Epidermal melanocyte (primary cell): ENCODE data around the gene PODNL1.

ENCODE experiments used
- DNase-seq: peaks from one replicate; pipeline ENCODE4 v3.0.0; 2011; ENCODE audit warnings: low spot score; ENCODE audit not compliant: insufficient read length

PODNL1 gene

GRCh38 chr19:13958043-13958442 lies 19.8 kb upstream of the PODNL1 start:
- DNase-seq, result no peak

- no peak for DNase-seq
These were observed 18.8 kb upstream of the PODNL1 start for GRCh38 chr19:13957051-13957450.

GRCh38 chr19:13956365-13956744 lies 18.1 kb upstream of the PODNL1 start:
- DNase-seq, result no peak

GRCh38 chr19:13955662-13956364 lies 17.6 kb upstream of the PODNL1 start:
- no peak for DNase-seq

GRCh38 chr19:13954185-13954584 lies 16.0 kb upstream of the PODNL1 start:
- no peak for DNase-seq

- DNase-seq, result peak; percentile 77
These were observed 14.8 kb upstream of the PODNL1 start for GRCh38 chr19:13952931-13953531.

GRCh38 chr19:13952154-13952930 lies 14.1 kb upstream of the PODNL1 start, which contains the start of gene DCAF15:
Gene DCAF15 (plus strand): TSS chr19:13952509. CDS start chr19:13952513, 4 bp downstream.
- peak; percentile 100 for DNase-seq

GRCh38 chr19:13951799-13952153 lies 13.6 kb upstream of the PODNL1 start:
- no peak for DNase-seq

GRCh38 chr19:13951043-13951442 lies 12.8 kb upstream of the PODNL1 start:
- no peak for DNase-seq

GRCh38 chr19:13946414-13946813 lies 8.2 kb upstream of the PODNL1 start:
- no peak for DNase-seq

- DNase-seq, result no peak
These were observed 3.9 kb upstream of the PODNL1 start for GRCh38 chr19:13942023-13942684.

GRCh38 chr19:13937479-13938300 lies 527 bp downstream of the PODNL1 start:
- peak; percentile 56 for DNase-seq

- DNase-seq, result peak; percentile 12
These were observed 2.3 kb downstream of the PODNL1 start for GRCh38 chr19:13935765-13936510.

- peak; percentile 4 for DNase-seq
These were observed 3.5 kb downstream of the PODNL1 start for GRCh38 chr19:13934785-13935109.

- DNase-seq, result peak; percentile 7
These were observed 5.3 kb downstream of the PODNL1 start for GRCh38 chr19:13932911-13933393.

- DNase-seq, result no peak
These were observed 6.0 kb downstream of the PODNL1 start for GRCh38 chr19:13932149-13932637.

GRCh38 chr19:13931391-13932148 lies 6.6 kb downstream of the PODNL1 start:
- DNase-seq, result peak; percentile 15

GRCh38 chr19:13930402-13930801 lies 7.8 kb downstream of the PODNL1 start:
- peak; percentile 5 for DNase-seq

- DNase-seq, result peak; percentile 9
These were observed 8.3 kb downstream of the PODNL1 start for GRCh38 chr19:13929956-13930355.
